Suprapubic skin (tissue), 4 donors: ENCODE measurements around the gene ZAP70.

Experiments
- CTCF ChIP-seq, 2 donors: fragments of 200-600 bp in 1 of 2; fragments of 450-650 bp in 1 of 2; sonication (generic) in 1 of 2; IDR thresholded peaks; one replicate each; pipeline ENCODE4 v1.5.1; 2016 to 2019; ENCODE audit warnings: antibody characterized with exemption in 2 of 2, mild to moderate bottlenecking in 1 of 2, moderate library complexity in 1 of 2
- EP300 ChIP-seq: sonication (generic); formaldehyde crosslinking; IDR thresholded peaks from one replicate; pipeline ENCODE4 v1.6.1; 2017; ENCODE audit warnings: antibody characterized with exemption
- POLR2A ChIP-seq, 2 donors: fragments of 450-650 bp; IDR thresholded peaks; one replicate each; pipeline ENCODE4 v1.6.1; 2017; ENCODE audit warnings: antibody characterized with exemption in 2 of 2, mild to moderate bottlenecking in 2 of 2, moderate library complexity in 2 of 2
- POLR2AphosphoS5 ChIP-seq, 3 donors: sonication (generic); formaldehyde crosslinking; IDR thresholded peaks; one replicate each; pipeline ENCODE4 v1.6.1; 2017; ENCODE audit warnings: antibody characterized with exemption in 3 of 3

- TF ChIP-seq POLR2AphosphoS5 (IDR thresholded peaks at IDR 0.05) = no peak
- TF ChIP-seq CTCF (IDR thresholded peaks at IDR 0.05) = no peak
- no peak for TF ChIP-seq POLR2A (IDR thresholded peaks at IDR 0.05)
- TF ChIP-seq EP300 = no peak
These were observed 14.8 kb downstream of the ZAP70 start for GRCh38 chr2:97728091-97728731.
